Activated CD4-positive, alpha-beta memory T cell treated with anti-CD3 and anti-CD28 coated beads, Interleukin-2, amount 10 ng/mL, durations not matched to agents 7 days and 5 days (primary cell): ENCODE measurements around the gene LRRTM1. TPM values are rescaled to one million over a fixed set of nuclear protein-coding genes. Genes with fewer than 3 reads are reported as not detected.

ENCODE experiments used
- CTCF ChIA-PET: fragments of 350-600 bp; sonication (Branson Sonifier 250); formaldehyde crosslinking; loops from one replicate; lab custom pipeline; 2021; ENCODE audit warnings: antibody characterized with exemption, inconsistent platforms; lab: Charles Lee
- POLR2A ChIA-PET: fragments of 350-600 bp; sonication (Branson Sonifier 250); formaldehyde crosslinking; loops from one replicate; lab custom pipeline; 2021; ENCODE audit warnings: antibody characterized with exemption; lab: Charles Lee
- DNase-seq: peaks from one replicate; pipeline ENCODE4 v3.0.0-alpha.2; 2020
- H3K27ac Mint-ChIP-seq: one replicate; pipeline ENCODE4 v1.8.0; 2021; ENCODE audit warnings: mild to moderate bottlenecking, mixed read lengths
- H3K27me3 Mint-ChIP-seq: one replicate; pipeline ENCODE4 v1.8.0; 2021; ENCODE audit warnings: mixed read lengths
- H3K36me3 Mint-ChIP-seq: one replicate; pipeline ENCODE4 v1.8.0; 2021; ENCODE audit warnings: low read depth, mixed read lengths
- H3K4me1 Mint-ChIP-seq: one replicate; pipeline ENCODE4 v1.8.0; 2021; ENCODE audit warnings: mixed read lengths
- H3K4me3 Mint-ChIP-seq: one replicate; pipeline ENCODE4 v1.8.0; 2021; ENCODE audit warnings: mild to moderate bottlenecking, mixed read lengths
- H3K9me3 Mint-ChIP-seq: one replicate; pipeline ENCODE4 v1.8.0; 2021; ENCODE audit warnings: mixed read lengths
- total RNA-seq, 2 experiments: library from RNA; stranded (reverse); gene quantifications; one replicate each; pipeline ENCODE4 v1.2.3, GENCODE V29; 2021

LRRTM1 gene
- total RNA-seq, 2 experiments from 2014 or later, result not detected

DNA sequence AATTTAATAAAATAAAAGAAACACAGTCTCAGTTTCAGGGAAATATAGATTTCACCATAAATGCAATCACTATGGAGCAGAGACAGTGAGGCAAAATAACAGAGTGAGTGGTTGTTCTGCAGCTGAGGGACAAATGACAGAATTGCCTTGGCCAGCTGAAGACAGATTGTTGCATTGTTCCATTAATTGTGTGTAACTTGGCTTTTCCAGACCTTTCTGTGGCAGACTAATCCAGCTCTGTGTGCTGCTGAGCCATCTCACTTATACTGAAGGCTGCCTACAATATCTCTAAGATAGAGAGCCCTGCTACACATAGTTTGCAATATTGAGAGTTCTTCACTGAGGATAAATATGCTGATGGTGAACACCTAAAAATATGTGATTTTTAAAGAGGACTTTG is 11.5 kb downstream of the LRRTM1 start:
- Mint-ChIP-seq H3K4me3 (no peak overlapping the region), H3K27me3 (no peaks in the 10 kb centered on the region), H3K4me1 (no peaks in the 10 kb centered on the region), H3K27ac (no peak overlapping the region), H3K9me3 (peaks cover 5% of the 10 kb centered on the region), H3K36me3 (no peaks in the 10 kb centered on the region)
- no peak for DNase-seq
- ChIA-PET CTCF (no interaction called here), POLR2A (no interaction called here)

DNA sequence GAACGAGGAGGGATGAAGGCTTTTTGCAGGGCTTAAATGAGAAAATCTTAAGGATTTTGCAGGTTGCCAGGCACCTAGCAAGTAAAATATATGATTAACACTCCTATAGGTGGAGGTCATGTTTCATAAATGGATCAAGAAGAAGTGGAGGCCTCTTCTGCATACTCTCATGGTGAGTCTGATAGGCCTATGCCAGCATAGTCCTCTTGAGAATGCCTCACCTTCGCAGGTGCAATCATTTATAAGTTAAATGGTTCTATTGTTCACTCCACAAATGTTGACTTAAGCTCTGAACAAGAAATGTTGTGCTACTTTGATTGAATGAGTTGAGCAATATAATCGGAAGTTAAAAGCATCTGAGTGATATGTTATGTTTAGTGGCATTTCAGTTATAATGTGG is 12.1 kb downstream of the LRRTM1 start:
- H3K27ac Mint-ChIP-seq, result no peak overlapping the region
- ChIA-PET POLR2A (no interaction called here), CTCF (no interaction called here)
- H3K36me3 Mint-ChIP-seq, result no peaks in the 10 kb centered on the region
- H3K4me1 Mint-ChIP-seq, result no peaks in the 10 kb centered on the region
- H3K27me3 Mint-ChIP-seq, result no peaks in the 10 kb centered on the region
- H3K9me3 Mint-ChIP-seq, result peaks cover 5% of the 10 kb centered on the region
- no peak for DNase-seq
- H3K4me3 Mint-ChIP-seq, result no peak overlapping the region

DNA sequence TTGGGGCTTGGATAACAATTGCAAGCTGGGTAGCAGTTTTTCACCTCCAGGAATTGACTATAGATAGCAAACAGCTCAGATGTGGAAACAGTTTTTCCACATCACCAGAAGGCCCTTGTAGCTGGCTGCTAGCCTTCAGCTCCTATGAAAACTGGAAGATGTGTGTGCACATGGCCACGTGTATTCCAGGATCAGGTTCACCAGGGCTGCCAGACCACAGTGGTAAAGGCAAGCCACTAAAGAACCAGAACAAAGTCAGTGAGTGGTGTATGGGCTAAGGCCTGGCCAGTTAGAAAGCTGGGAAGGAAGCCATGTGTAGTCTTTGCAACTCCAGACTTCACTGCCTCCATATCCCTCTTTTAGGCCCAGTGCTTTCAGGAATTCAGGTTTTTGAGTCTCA is 12.9 kb downstream of the LRRTM1 start:
- Mint-ChIP-seq H3K4me3 (no peak overlapping the region), H3K36me3 (no peaks in the 10 kb centered on the region), H3K27me3 (no peaks in the 10 kb centered on the region), H3K4me1 (no peaks in the 10 kb centered on the region), H3K27ac (no peak overlapping the region), H3K9me3 (peaks cover 7% of the 10 kb centered on the region)
- ChIA-PET POLR2A (no interaction called here), CTCF (no interaction called here)
- no peak for DNase-seq

DNA sequence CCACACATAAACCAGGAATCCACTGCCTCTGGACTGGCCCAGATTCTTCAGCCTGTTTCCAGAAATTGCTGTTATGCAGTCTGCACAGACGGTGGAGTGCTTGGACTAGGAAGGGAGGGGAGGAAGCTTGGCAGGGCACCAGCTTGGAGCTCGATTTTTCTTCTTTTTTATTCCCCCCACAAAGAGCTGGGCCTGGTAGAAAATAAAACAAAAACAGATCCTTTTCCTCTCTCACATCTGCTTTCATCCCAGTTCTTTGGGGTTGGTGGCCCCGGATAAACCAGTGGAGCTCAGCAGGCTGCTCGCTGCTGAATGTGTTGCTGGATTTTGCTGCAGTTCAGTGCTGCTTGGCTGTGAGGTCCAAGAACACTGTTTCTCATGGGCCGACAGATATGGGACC is 16.0 kb downstream of the LRRTM1 start:
- DNase-seq, result no peak
- Mint-ChIP-seq H3K27ac (no peak overlapping the region), H3K27me3 (no peaks in the 10 kb centered on the region), H3K4me1 (no peaks in the 10 kb centered on the region), H3K4me3 (no peak overlapping the region), H3K36me3 (no peaks in the 10 kb centered on the region), H3K9me3 (peaks cover 10% of the 10 kb centered on the region)
- ChIA-PET CTCF (no interaction called here), POLR2A (no interaction called here)

DNA sequence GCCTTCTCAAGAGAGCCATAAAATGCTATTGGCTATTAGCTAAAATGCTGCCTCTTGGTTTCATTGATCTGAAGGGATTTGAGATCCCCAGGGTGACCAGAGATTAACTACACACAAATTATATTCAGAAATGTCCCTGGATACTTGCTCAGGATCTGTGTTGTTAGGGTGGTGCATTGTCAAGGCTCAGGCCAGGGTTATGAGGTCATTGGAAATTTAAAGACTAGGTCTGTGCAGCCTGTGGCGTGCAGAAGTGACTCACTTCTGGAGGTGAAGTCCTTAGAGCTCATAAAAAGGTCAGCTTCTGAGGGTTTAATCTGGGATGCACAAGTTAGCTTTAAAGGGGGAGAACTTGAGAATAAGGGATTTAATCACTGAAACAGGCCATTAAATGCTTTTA is 23.5 kb downstream of the LRRTM1 start:
- no peak overlapping the region for H3K4me3 Mint-ChIP-seq
- H3K9me3 Mint-ChIP-seq, result no peaks in the 10 kb centered on the region
- POLR2A ChIA-PET, result no interaction called here
- H3K36me3 Mint-ChIP-seq, result no peaks in the 10 kb centered on the region
- H3K4me1 Mint-ChIP-seq, result no peaks in the 10 kb centered on the region
- no peak overlapping the region for H3K27ac Mint-ChIP-seq
- CTCF ChIA-PET, result no interaction called here
- no peaks in the 10 kb centered on the region for H3K27me3 Mint-ChIP-seq
- DNase-seq, result no peak

DNA sequence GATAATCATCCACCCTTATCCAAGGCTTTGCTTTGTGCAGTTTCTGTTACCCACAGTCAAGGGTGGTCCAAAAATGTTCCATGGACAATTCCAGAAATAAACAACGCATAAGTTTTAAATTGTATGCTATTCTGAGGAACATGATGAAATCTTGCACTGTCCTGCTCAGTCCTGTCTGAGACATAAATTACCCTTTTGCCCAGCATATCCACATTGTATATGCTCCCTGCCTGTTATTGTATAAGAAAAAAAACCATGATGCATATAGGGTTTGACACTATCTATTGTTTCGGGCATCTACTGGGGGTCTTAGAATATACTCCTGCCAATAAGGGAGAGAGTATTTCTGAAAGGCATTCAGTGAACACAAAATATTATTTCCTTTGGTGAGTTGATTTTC is 24.0 kb downstream of the LRRTM1 start:
- DNase-seq, result no peak
- Mint-ChIP-seq H3K4me3 (no peak overlapping the region), H3K9me3 (no peaks in the 10 kb centered on the region), H3K4me1 (no peaks in the 10 kb centered on the region), H3K27ac (no peak overlapping the region), H3K36me3 (no peaks in the 10 kb centered on the region), H3K27me3 (no peaks in the 10 kb centered on the region)
- CTCF ChIA-PET, result no interaction called here
- POLR2A ChIA-PET, result no interaction called here

DNA sequence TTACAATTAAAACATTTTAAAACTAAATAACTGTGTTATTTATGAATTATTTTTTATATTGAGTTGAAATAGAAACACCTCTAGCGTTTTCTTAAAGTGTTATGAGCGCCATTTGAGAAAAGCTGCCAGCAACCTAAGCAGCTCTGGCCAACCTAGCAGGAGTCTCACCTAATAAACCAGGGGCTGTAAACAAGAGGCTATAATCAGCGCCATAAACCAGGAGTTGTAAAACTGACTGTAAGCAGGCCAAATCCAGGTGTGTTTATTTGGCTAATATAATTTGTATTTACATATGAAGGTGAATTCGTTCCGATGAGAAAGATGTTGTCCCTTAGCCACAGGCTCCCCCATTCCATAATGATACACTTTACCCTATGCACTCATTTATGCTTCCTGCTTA is 34.7 kb downstream of the LRRTM1 start:
- no peak overlapping the region for H3K27ac Mint-ChIP-seq
- H3K9me3 Mint-ChIP-seq, result peaks cover 13% of the 10 kb centered on the region
- no peaks in the 10 kb centered on the region for H3K4me1 Mint-ChIP-seq
- no peak for DNase-seq
- no peaks in the 10 kb centered on the region for H3K36me3 Mint-ChIP-seq
- H3K27me3 Mint-ChIP-seq, result no peaks in the 10 kb centered on the region
- ChIA-PET POLR2A (no interaction called here), CTCF (no interaction called here)
- no peak overlapping the region for H3K4me3 Mint-ChIP-seq

DNA sequence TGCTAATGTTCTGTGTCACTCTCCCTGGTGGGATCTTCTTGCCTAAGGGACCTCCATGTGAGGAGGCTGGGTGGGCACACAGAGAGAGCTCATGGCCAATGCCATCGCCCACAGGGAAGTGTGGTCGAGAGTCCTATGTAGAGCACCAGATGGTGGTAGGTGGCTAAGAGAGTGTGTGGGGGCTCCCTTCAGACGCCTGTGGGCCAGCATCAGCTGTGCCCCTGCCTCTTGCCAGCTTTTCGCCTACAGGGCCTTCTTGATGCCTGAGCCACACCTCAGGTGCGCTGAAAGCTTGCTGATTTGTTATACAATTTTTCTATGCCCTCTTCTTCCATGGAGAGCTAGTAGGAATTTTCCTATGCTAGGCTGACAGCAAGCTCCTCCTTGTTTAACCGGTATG is 38.3 kb downstream of the LRRTM1 start:
- ChIA-PET CTCF (no interaction called here), POLR2A (no interaction called here)
- Mint-ChIP-seq H3K4me3 (no peak overlapping the region), H3K36me3 (no peaks in the 10 kb centered on the region), H3K9me3 (peaks cover 13% of the 10 kb centered on the region), H3K4me1 (no peaks in the 10 kb centered on the region), H3K27me3 (no peaks in the 10 kb centered on the region), H3K27ac (no peak overlapping the region)
- no peak for DNase-seq

DNA sequence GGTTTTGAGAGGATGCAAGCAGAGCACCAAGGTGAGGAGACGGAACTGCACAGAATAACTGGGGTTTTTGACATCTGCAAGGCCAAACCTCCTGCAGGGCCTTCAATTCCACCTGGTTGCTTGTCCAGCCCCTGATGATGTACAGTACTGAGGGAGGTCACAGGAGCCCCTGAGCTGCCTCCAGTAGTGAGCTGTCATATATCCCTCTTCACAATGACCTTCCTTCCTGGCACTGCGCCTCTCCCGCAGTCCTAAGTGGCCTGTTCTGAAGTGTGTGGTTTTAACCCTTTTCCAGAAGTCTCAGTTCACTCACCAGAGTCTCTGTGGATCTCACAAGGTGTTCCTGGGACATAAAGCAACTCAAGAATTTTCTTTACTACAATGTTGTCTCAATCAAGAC is 45.3 kb downstream of the LRRTM1 start:
- no peaks in the 10 kb centered on the region for H3K36me3 Mint-ChIP-seq
- H3K27me3 Mint-ChIP-seq, result no peaks in the 10 kb centered on the region
- no peak for DNase-seq
- ChIA-PET POLR2A (no interaction called here), CTCF (interaction anchor here (1.6 kb wide), 1 partner anchor 21 kb away, joined by 3 read pairs; no protein-coding TSS in a partner anchor)
- H3K4me1 Mint-ChIP-seq, result no peaks in the 10 kb centered on the region
- no peak overlapping the region for H3K27ac Mint-ChIP-seq
- no peaks in the 10 kb centered on the region for H3K9me3 Mint-ChIP-seq
- no peak overlapping the region for H3K4me3 Mint-ChIP-seq

DNA sequence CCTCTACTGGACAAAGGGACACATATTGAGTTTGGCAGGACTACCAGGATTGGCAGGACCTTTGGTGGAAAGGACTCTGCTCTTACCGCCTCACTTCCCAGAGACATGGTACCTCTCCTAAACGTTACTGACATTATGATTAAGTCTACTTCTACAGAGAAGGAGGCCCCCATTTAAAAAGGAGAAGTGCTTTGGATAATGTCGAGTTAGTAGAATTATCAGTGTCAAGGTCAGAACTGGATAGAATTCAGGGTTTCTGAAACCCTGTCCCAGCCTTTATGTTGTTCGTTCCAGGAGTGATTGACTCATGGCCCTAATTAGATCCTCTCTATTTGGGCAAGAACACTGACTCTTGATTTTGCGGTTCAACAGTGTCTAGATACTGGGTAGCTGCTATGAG is 45.8 kb downstream of the LRRTM1 start:
- Mint-ChIP-seq H3K36me3 (no peaks in the 10 kb centered on the region), H3K4me3 (no peak overlapping the region), H3K27ac (no peak overlapping the region), H3K27me3 (no peaks in the 10 kb centered on the region), H3K4me1 (no peaks in the 10 kb centered on the region), H3K9me3 (no peaks in the 10 kb centered on the region)
- no peak for DNase-seq
- POLR2A ChIA-PET, result no interaction called here
- CTCF ChIA-PET, result interaction anchor here (1.6 kb wide), 1 partner anchor 20 kb away, joined by 3 read pairs; no protein-coding TSS in a partner anchor

DNA sequence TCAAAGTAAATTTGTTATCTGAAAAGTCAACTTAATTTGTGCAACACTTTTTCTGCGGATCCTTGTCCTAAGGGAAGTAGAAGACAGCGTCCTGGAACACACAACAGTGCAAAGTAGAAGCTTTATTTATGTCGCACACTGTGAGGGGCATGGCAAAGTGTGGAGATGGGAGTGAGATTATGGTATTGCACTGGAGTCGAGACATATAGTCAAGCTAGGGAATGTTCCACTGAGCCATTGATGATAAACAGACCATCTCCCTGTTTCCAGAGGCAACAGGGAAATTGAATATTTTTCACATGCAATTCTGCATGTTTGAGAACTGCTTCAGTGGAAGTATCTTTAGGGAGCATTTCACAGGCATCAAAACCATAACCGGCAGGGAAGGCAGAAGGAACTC is 46.2 kb downstream of the LRRTM1 start:
- no peak for DNase-seq
- POLR2A ChIA-PET, result no interaction called here
- Mint-ChIP-seq H3K4me1 (no peaks in the 10 kb centered on the region), H3K27ac (no peak overlapping the region), H3K27me3 (no peaks in the 10 kb centered on the region), H3K9me3 (no peaks in the 10 kb centered on the region), H3K36me3 (no peaks in the 10 kb centered on the region), H3K4me3 (no peak overlapping the region)
- CTCF ChIA-PET, result interaction anchor here (1.6 kb wide), 1 partner anchor 20 kb away, joined by 3 read pairs; no protein-coding TSS in a partner anchor

DNA sequence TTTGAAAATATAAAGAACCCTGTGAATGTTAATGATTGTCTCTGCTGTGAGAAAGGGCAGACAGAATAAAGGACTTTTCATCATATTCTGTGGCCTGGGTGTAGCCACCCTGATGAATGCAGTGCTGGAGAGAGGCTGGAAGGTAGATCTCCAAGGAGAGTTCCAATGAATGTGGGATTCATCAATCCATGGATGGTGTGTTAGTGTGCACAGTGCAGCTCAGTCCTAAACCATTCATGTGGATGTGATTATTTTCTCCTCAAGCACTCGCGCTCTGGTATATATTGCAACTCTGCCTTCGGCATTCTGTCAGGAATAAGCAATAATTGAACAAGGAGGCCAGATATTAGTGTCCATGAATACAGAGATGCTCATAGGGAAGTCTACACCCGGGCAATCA is 47.1 kb downstream of the LRRTM1 start:
- H3K4me1 Mint-ChIP-seq, result no peaks in the 10 kb centered on the region
- ChIA-PET CTCF (interaction anchor here (1.6 kb wide), 1 partner anchor 19 kb away, joined by 3 read pairs; no protein-coding TSS in a partner anchor), POLR2A (no interaction called here)
- H3K27ac Mint-ChIP-seq, result no peak overlapping the region
- no peaks in the 10 kb centered on the region for H3K27me3 Mint-ChIP-seq
- no peak for DNase-seq
- H3K4me3 Mint-ChIP-seq, result no peak overlapping the region
- no peaks in the 10 kb centered on the region for H3K36me3 Mint-ChIP-seq
- H3K9me3 Mint-ChIP-seq, result no peaks in the 10 kb centered on the region

DNA sequence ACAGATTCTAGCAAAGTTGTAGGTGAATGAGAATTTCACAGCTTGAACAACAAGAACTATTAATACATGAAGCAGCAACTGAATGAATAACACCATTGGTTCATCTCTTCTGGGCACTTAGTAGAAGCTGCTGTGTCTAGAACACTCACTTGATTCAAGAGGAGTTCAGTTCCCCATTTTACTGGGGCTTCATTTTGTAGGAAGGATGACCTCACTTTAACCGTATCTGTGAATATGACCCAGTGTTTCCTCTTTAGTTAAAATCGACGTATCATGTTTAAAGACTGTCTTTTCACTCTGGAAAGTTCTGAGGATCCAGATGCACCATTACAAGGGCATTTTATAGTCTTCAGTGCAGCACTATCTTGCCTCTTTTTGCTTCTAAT is 47.8 kb downstream of the LRRTM1 start:
- ChIA-PET CTCF (no interaction called here), POLR2A (no interaction called here)
- no peak for DNase-seq
- Mint-ChIP-seq H3K4me1 (no peaks in the 10 kb centered on the region), H3K9me3 (no peaks in the 10 kb centered on the region), H3K27ac (no peak overlapping the region), H3K4me3 (no peak overlapping the region), H3K36me3 (no peaks in the 10 kb centered on the region), H3K27me3 (no peaks in the 10 kb centered on the region)

DNA sequence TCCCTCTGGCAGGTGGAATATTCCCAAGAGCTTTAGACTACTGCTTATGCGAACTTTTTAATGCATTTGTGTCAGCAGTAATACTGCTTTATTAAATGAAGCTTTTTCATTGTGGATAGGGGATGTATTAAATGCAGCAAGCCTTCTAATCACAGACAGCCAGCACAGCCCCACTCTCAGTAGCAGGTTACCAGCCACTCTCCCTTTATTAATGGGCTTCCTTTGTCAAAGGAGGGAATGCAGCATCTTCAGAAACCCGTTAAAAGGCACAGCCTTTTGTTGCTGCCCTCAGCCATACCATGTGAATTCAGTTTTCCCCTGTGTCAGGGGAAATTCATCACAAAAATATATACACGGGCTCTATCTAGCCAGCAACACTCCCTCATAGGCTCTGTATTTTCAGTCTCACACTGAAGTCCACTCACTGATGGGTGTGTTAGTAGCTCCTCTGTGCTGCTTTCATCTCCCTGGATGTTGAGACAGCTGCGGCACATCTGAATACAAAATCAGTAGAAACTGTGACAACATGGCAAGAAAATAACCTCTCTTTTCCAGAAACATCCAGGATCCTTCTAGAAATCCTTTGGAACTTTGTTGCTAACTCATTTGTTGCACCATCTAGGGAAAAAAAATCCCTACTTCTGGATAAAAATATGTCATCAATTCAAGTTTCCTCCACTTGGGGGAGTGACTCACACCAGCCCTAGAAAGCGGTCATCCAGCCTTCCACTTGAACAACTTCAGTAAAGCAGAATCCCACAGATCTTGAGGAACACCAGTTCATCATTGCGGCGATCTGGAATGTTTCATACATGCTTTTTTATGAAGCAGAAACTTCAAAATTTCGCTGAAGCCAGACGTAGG is 48.4 kb downstream of the LRRTM1 start:
- DNase-seq, result no peak
- no peaks in the 10 kb centered on the region for H3K4me1 Mint-ChIP-seq
- H3K36me3 Mint-ChIP-seq, result no peaks in the 10 kb centered on the region
- H3K27me3 Mint-ChIP-seq, result no peaks in the 10 kb centered on the region
- CTCF ChIA-PET, result no interaction called here
- no peak overlapping the region for H3K4me3 Mint-ChIP-seq
- POLR2A ChIA-PET, result no interaction called here
- no peak overlapping the region for H3K27ac Mint-ChIP-seq
- H3K9me3 Mint-ChIP-seq, result no peaks in the 10 kb centered on the region
